Suprapubic skin (tissue), 4 donors: ENCODE measurements around the gene RBM33.

Source experiments
- CTCF ChIP-seq, 2 donors: fragments of 200-600 bp in 1 of 2; fragments of 450-650 bp in 1 of 2; sonication (generic) in 1 of 2; IDR thresholded peaks; one replicate each; pipeline ENCODE4 v1.5.1; 2016 to 2019; ENCODE audit warnings: antibody characterized with exemption in 2 of 2, mild to moderate bottlenecking in 1 of 2, moderate library complexity in 1 of 2
- EP300 ChIP-seq: sonication (generic); formaldehyde crosslinking; IDR thresholded peaks from one replicate; pipeline ENCODE4 v1.6.1; 2017; ENCODE audit warnings: antibody characterized with exemption
- POLR2A ChIP-seq, 2 donors: fragments of 450-650 bp; IDR thresholded peaks; one replicate each; pipeline ENCODE4 v1.6.1; 2017; ENCODE audit warnings: antibody characterized with exemption in 2 of 2, mild to moderate bottlenecking in 2 of 2, moderate library complexity in 2 of 2
- POLR2AphosphoS5 ChIP-seq, 3 donors: sonication (generic); formaldehyde crosslinking; IDR thresholded peaks; one replicate each; pipeline ENCODE4 v1.6.1; 2017; ENCODE audit warnings: antibody characterized with exemption in 3 of 3

GRCh38 chr7:155785536-155785935 lies 141.1 kb downstream of the RBM33 start:
- TF ChIP-seq CTCF (IDR thresholded peaks at IDR 0.05), result no peak
- no peak for TF ChIP-seq EP300
- no peak for TF ChIP-seq POLR2A (IDR thresholded peaks at IDR 0.05)
- TF ChIP-seq POLR2AphosphoS5 (IDR thresholded peaks at IDR 0.05), result no peak
